ENCODE data around the gene SLIT3.
"Not testable (repeated sequence)": the region's sequence is repeated elsewhere in the genome, so short reads cannot be mapped to it uniquely, and the experiment has no call there.

GRCh38 chr5:169211761-169212160 is 89.2 kb downstream of the SLIT3 start:
- TF ChIP-seq, protein P1, sequence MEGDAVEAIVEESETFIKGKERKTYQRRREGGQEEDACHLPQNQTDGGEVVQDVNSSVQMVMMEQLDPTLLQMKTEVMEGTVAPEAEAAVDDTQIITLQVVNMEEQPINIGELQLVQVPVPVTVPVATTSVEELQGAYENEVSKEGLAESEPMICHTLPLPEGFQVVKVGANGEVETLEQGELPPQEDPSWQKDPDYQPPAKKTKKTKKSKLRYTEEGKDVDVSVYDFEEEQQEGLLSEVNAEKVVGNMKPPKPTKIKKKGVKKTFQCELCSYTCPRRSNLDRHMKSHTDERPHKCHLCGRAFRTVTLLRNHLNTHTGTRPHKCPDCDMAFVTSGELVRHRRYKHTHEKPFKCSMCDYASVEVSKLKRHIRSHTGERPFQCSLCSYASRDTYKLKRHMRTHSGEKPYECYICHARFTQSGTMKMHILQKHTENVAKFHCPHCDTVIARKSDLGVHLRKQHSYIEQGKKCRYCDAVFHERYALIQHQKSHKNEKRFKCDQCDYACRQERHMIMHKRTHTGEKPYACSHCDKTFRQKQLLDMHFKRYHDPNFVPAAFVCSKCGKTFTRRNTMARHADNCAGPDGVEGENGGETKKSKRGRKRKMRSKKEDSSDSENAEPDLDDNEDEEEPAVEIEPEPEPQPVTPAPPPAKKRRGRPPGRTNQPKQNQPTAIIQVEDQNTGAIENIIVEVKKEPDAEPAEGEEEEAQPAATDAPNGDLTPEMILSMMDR (IDR thresholded peaks at IDR 0.05; ENCODE audit: low read depth, low read length): not testable (repeated sequence)
- TF ChIP-seq, protein P2, sequence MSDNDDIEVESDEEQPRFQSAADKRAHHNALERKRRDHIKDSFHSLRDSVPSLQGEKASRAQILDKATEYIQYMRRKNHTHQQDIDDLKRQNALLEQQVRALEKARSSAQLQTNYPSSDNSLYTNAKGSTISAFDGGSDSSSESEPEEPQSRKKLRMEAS (IDR thresholded peaks at IDR 0.05; ENCODE audit: low read depth, low read length): not testable (repeated sequence)
- TF ChIP-seq POLR2A (IDR thresholded peaks at IDR 0.05; ENCODE audit: extremely low read depth, insufficient read length); MYC (IDR thresholded peaks at IDR 0.05; ENCODE audit: low read depth, low read length): not testable (repeated sequence)

Measured in NB4 (cell line).